Measurements from ENCODE around the gene HSPA2.
"Not testable (repeated sequence)": the region's sequence is repeated elsewhere in the genome, so short reads cannot be mapped to it uniquely, and the experiment has no call there.

DNA sequence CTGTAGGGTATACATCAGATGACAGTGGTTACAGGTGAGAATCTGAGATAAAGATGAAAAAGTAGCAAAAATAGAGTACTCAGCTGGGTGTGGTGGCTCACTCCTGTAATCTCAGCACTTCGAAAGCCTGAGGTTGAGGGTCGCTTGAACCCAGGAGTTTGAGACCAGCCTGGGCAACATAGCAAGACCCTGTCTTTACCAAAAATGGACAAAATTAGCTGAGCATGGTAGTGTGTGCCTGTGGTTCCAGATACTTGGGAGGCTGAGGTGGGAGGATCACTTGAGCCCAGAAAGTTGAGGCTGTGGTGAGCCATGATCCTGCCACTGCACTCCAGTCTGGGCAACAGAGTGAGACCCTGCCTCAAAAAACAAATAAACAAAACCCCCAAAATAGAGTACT, 17.7 kb downstream of the HSPA2 start:
- not testable (repeated sequence) for TF ChIP-seq POLR2AphosphoS5 (IDR thresholded peaks at IDR 0.05; ENCODE audit: low read depth, low read length); POLR2A (IDR thresholded peaks at IDR 0.05; ENCODE audit: low read depth, low read length); PAX5 (IDR thresholded peaks at IDR 0.05; ENCODE audit: insufficient read depth, low read length, severe bottlenecking)
